HL-60/S4 (cell line): Measurements from ENCODE around the gene CYB561.

Source experiments
- in situ Hi-C: fragments of 300-500 bp; cut with MboI; formaldehyde crosslinking; loops from 2 replicates; pipeline ENCODE4 v1.14.3; 2022; ENCODE audit warnings: low sequenced_read_pairs

CYB561 gene

DNA sequence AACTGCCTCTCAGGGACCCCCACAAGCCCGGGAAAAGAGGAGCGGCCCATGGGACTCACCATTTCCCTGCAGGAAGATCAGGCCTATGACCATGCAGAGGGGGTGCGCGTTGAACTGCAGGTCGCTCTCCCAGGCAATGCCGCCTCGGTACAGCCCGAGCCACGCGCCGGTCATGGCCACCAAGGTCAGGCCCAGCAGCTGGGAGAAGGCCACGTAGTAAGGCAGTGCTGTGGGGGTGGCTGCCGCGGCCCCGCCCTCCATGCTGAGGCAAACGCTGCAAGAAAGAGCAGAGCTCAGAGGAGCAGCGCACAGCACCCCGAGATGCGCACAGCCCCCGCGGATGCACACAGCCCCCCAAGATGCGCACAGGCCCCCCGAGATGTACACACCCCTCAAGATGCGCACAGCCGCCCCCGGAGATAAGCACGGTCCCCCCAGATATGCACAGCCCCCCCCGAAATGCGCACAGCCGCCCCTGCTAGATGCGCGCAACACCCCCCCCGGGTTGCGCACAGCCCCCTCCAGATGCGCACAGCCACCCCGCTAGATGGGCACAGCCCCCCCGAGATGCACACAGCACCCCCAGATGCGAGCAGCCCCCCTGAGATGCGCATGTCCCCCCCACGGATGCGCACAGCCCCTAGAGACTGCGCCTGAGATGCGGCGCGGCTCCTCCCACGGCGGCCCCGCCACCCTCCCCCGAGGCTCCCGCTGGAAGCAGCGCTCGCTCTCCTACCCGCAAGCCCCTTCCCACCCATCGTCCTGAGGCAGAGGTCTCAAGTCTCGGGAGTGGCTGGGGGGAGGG is 8.6 kb downstream of the CYB561 start:
- in situ Hi-C loops = loop anchor here (25.0 kb wide), 2 partner anchors 275 to 400 kb away; partner anchors contain the start of genes FTSJ3, LIMD2, PSMC5 and SMARCD2

GRCh38 chr17:63436523-63437110 is 9.5 kb downstream of the CYB561 start:
- in situ Hi-C loops = loop anchor here (25.0 kb wide), 2 partner anchors 276 to 401 kb away; partner anchors contain the start of genes FTSJ3, LIMD2, PSMC5 and SMARCD2

DNA sequence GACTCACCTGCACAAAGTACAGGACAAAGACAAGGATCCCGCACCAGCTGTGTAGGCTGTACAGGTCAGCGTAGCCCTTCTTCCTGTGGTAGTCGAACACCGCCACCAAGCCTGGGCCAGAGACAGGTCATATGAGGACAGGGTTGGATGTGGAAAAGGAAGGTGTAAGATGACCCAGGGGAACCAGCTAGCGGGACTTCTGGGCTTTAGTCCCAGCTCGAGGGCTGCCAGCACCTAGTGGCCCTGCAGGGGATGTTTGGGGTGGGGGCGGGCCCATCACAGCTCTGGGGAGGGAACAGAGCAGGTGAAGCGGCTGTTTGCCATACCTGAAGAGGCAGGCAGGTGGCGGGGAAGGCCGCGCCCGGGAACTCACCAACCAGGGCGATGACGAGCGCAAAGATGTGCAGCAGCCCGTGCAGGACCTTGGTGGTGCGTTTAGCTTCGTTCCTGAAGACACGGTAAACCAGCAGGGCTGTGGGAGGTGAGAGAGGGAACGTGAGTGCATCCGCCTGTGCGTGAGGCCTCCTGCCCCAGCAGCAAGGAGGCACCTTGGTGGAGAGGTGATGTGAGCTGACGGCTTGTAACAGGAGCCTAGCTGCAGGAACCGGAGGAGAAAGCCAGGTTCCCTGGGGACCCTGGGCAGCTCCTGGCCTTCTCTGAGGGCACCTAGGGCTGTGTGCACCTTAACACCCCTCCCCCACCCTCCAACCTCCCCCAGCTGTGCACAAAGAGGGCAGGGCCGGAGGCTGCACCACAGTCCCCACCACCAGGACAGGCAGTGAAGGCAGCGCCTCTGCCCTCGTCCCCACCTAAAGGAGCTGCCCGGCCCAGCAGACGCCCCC is 10.2 kb downstream of the CYB561 start:
- in situ Hi-C loops = loop anchor here (25.0 kb wide), 2 partner anchors 276 to 401 kb away; partner anchors contain the start of genes FTSJ3, LIMD2, PSMC5 and SMARCD2

DNA sequence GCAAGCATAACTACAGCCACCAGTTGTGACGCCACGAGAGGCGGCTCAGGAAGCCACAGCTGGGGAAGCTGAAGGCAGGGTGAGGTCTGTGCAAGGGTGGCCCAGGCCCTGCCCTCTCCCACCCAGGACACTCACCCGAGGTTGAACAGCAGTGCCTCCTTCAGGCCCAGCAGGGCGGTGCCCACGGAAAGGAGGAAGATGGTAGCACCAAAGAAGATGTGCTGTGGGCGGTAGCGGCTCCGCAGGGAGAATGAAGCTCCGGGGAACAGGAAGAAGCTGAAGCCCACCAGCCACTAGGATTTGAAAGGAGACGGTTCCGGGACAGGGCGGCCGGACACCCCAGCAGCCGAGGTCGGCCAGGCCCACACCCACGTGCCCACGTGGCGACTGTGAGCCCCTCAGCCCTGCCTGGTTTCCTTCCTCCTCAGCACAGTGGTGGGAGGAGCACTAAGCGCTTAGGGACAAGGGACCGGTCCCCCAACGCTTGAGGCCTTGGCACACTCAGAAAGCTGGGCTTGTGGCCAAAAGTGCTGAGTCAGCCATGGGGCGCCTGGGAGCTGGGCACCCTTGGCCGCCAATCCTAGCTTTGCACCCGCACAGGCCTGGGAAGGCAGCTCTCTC is 11.0 kb downstream of the CYB561 start:
- in situ Hi-C loops = loop anchor here (25.0 kb wide), 2 partner anchors 277 to 402 kb away; partner anchors contain the start of genes FTSJ3, LIMD2, PSMC5 and SMARCD2

DNA sequence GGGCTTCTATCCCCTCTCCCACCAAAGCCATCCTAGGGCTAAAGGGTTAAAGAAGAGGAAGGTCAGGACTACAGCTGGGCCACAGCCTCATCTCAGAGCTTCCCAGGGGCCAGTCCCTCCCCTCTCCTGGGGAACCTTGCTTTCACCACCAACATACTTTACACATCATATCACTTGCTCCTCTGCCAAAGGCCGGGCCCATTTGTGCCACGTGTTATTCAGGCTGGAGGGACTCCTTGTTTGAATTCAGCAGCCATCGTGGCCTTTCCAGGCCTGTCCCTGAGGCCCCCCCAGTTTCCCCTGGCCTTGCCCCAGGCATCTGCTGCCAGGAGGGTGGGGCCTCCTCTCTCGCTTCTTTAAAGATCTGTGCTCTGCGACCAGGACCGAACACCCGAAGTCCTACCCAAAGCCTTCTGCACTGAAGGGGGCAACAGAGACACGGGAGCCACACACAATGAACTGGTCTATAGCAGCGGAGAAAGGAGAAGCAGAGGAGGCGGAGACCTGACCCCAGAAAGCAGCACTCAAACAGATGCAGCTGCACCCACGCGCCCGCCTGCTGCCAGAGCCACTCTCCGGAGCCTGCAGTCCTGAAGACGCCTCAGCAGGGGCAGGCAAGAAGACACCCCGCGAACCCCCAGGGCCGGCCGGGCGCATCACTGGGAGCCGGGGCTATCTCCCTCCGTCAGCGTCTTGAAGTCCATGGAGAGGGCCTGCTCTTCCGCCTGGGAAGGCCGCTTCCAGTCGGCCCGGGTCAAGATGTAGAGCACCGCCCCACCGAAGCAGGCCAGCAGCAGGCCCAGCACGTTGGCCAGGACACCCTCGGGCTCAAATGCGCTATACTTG is 12.1 kb downstream of the CYB561 start:
- in situ Hi-C loops = loop anchor here (25.0 kb wide), 2 partner anchors 278 to 403 kb away; partner anchors contain the start of genes FTSJ3, LIMD2, PSMC5 and SMARCD2

GRCh38 chr17:63431939-63432804 is 13.9 kb downstream of the CYB561 start:
- in situ Hi-C loops = loop anchor here (25.0 kb wide), 2 partner anchors 280 to 405 kb away; partner anchors contain the start of genes FTSJ3, LIMD2, PSMC5 and SMARCD2

GRCh38 chr17:63431618-63431938 is 14.5 kb downstream of the CYB561 start:
- in situ Hi-C loops = loop anchor here (25.0 kb wide), 2 partner anchors 281 to 406 kb away; partner anchors contain the start of genes FTSJ3, LIMD2, PSMC5 and SMARCD2

DNA sequence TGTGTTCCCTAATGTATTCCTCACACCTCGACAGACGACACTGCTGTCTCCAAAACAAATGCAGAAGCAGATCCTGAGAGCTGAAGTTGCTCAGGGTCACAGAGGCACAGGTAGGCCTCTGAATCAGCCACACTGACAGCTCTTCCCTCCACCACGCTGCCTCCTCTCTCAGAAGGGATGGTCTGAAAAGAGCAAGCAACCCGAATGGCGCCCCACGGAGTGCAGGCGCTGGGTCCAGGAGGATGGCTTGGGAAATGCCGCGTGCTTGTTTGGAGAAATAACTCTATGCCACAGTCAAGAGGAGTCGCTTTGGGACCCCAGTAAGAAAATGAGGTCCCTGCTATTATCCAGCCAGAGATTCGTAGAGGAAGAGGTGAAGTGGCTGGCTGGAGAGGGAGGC is 15.9 kb downstream of the CYB561 start:
- in situ Hi-C loops = loop anchor here (25.0 kb wide), 2 partner anchors 282 to 407 kb away; partner anchors contain the start of genes FTSJ3, LIMD2, PSMC5 and SMARCD2

DNA sequence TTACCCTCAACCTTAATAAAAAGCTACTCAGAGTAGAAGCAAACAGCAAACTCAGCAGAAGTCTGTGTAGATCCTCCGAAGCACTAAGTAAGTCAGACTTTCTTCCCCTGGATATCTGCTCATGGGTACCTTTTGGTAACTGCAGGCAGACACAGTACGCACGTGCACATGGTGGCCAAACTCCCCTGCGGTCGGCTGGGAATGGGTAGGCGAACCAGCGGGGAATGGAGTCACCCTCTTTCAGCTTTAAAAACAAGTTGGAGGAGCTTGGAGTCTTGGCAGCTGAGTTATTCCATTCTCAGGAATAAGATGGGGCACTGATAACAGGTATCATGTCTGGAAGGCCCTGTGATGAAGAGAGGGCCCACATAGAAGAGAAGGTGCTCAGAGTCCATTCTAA is 16.3 kb downstream of the CYB561 start:
- in situ Hi-C loops = loop anchor here (10.0 to 25.0 kb wide), 3 partner anchors 185 to 408 kb away; partner anchors contain the start of genes FTSJ3, LIMD2, PSMC5 and SMARCD2

DNA sequence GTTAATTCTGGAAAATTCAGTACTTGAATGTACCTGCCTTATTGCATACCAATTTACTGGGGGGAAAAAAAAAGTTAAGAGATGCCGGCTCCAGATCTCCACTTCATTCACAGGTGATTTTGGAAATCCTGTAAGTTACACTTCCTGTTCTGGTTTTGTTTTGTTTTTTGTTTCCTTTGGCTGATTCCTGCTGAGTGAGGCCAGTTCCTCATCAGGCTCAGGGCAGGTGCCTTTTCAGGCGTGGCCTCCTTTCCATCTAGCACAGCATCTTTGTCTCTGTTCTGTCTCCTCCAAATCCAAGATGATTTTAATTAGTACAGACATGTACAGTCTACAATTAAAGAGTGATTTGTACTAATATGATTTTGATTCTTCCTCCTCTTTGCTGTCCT is 19.2 kb downstream of the CYB561 start:
- in situ Hi-C loops = loop anchor here (10.0 to 25.0 kb wide), 3 partner anchors 188 to 410 kb away; partner anchors contain the start of genes FTSJ3, LIMD2, PSMC5 and SMARCD2

GRCh38 chr17:63426041-63426916 is 19.8 kb downstream of the CYB561 start:
- in situ Hi-C loops = loop anchor here (10.0 to 25.0 kb wide), 3 partner anchors 189 to 411 kb away; partner anchors contain the start of genes FTSJ3, LIMD2, PSMC5 and SMARCD2

GRCh38 chr17:63425483-63425882 is 20.6 kb downstream of the CYB561 start:
- in situ Hi-C loops = loop anchor here (10.0 to 25.0 kb wide), 3 partner anchors 189 to 412 kb away; partner anchors contain the start of genes FTSJ3, LIMD2, PSMC5 and SMARCD2

GRCh38 chr17:63423963-63424362 is 22.1 kb downstream of the CYB561 start:
- in situ Hi-C loops = loop anchor here (10.0 kb wide), 1 partner anchor 191 kb away; no protein-coding TSS in a partner anchor

DNA sequence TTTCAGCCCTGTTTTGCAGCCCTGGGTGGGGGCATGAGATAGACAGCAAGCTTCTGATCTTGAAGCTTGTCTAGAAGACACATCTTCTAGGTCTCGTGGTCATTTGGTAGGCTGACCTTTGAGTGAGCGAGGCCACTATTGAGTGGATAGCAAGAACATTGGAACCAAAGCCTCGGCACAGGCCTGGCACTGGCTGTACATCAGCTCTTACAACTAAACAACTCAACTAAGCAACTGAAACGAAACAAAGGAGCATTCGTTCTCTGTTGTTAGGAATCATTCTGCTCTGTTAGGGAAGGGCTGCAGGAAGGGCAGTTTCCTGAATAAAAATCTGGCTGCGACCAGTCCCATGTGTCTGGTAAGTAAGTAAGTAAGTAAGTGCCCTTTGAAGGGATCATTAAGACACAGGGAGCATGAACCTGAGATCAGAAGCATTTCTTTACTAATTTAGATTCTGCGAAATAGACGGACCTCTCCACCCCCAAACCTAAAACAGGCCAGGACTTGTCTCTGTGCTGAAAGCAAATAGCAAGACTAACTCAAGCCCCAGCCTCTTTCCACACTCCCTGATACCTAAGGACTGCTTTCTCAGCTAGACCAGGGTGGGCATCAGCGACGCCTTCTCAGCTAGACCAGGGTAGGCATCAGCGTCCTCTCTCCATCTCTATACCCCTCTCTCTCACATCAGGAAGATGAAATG is 22.7 kb downstream of the CYB561 start:
- in situ Hi-C loops = loop anchor here (10.0 kb wide), 1 partner anchor 191 kb away; no protein-coding TSS in a partner anchor

DNA sequence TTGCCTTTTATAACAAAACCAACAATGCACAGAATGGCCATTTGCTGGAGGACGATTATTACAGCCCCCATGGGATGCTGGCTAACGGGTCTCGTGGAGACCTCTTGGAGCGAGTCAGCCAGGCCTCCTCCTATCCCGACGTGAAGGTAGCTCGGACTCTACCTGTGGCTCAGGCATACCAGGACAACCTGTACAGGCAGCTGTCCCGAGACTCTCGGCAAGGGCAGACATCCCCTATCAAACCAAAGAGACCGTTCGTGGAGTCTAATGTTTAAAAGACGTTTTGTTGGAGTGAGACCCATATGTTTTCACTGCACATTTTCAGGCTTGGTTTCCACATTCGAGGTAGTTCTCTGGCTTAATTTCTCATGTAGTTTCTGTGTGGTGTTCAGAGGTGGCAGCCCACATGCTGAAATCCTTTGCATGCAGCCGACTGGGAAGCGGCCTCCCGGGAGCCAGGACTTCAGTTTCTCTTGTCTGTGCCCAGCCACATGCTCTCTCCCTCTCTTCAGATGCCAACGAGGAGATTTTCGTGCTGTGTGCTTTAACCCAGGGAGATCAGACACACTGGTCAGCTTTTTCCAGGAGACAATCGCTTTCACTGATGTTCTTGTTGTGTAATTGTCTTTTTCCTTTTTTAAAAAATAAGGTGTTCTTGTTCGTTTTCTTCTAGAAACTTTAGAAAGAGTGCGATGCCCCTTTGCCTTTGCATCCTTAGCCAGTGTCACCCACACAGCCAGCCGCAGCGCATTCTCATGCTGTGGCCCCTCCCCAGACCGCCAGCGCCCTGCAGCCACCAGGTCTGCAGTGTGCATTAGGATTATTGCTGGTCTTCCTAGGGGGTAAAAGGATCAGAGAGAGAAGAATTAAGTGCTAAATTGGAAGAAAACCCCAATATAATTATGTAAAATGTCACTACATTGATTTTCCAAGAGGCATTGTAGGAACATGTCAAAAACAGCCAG is 24.1 kb downstream of the CYB561 start:
- in situ Hi-C loops = loop anchor here (10.0 kb wide), 1 partner anchor 193 kb away; no protein-coding TSS in a partner anchor
